Cortex of kidney (tissue), 1 donor: ENCODE results near the gene DDX20.
"Not testable (repeated sequence)": the region's sequence is repeated elsewhere in the genome, so short reads cannot be mapped to it uniquely, and the experiment has no call there.

Experiments used
- DNase-seq: peaks from one replicate; lab custom pipeline; 2025; lab: John Stamatoyannopoulos, UW

DDX20 gene

GRCh38 chr1:111733183-111733991, 22.3 kb upstream of the DDX20 start:
- no peak for DNase-seq

- DNase-seq = no peak
Observed at GRCh38 chr1:111733992-111734341, 21.7 kb upstream of the DDX20 start.

GRCh38 chr1:111734426-111734825, 21.3 kb upstream of the DDX20 start:
- DNase-seq = no peak

GRCh38 chr1:111734856-111735255, 20.8 kb upstream of the DDX20 start:
- no peak for DNase-seq

- DNase-seq = no peak
Observed at GRCh38 chr1:111735321-111735720, 20.4 kb upstream of the DDX20 start.

GRCh38 chr1:111735858-111736544, 19.7 kb upstream of the DDX20 start:
- DNase-seq = no peak

- no peak for DNase-seq
Observed at GRCh38 chr1:111736548-111737215, 19.0 kb upstream of the DDX20 start.

- no peak for DNase-seq
Observed at GRCh38 chr1:111737216-111738132, 18.2 kb upstream of the DDX20 start.

- DNase-seq = no peak
Observed at GRCh38 chr1:111738133-111738435, 17.6 kb upstream of the DDX20 start.

GRCh38 chr1:111738436-111739193, 17.1 kb upstream of the DDX20 start:
- no peak for DNase-seq

GRCh38 chr1:111739194-111739924, 16.3 kb upstream of the DDX20 start, which contains the start of gene INKA2:
INKA2 (minus strand) TSS chr1:111739395; CDS start chr1:111739242, 153 bp downstream.
- peak; percentile 40 for DNase-seq

GRCh38 chr1:111739925-111740765, 15.6 kb upstream of the DDX20 start:
- DNase-seq = no peak

- not testable (repeated sequence) for DNase-seq
Observed at GRCh38 chr1:111742292-111742691, 13.4 kb upstream of the DDX20 start.

GRCh38 chr1:111742938-111743549, 12.7 kb upstream of the DDX20 start:
- no peak for DNase-seq

GRCh38 chr1:111743679-111744101, 12.0 kb upstream of the DDX20 start:
- no peak for DNase-seq

GRCh38 chr1:111745675-111746613, 9.8 kb upstream of the DDX20 start:
- DNase-seq = no peak

GRCh38 chr1:111746614-111746999, 9.1 kb upstream of the DDX20 start:
- DNase-seq = no peak

- no peak for DNase-seq
Observed at GRCh38 chr1:111747282-111747734, 8.4 kb upstream of the DDX20 start.
